GM23338 (cell line): ENCODE data around the gene NDUFA13.

Experiments used
- CREB1 ChIP-seq: fragments of 250-450 bp; sonication (Bioruptor Pico); IDR thresholded peaks from 2 replicates; pipeline ENCODE4 v1.5.0; 2020; ENCODE audit warnings: low read depth, mild to moderate bottlenecking, moderate library complexity
- CTCF ChIP-seq, 2 experiments: fragments of 200-600 bp in 1 of 2; sonication (generic) in 1 of 2; conservative IDR thresholded peaks; 2 replicates each; pipeline versions ENCODE4 v1.5.1 to v1.6.1; 2016 to 2017; ENCODE audit warnings: antibody characterized with exemption in 2 of 2, low read depth in 2 of 2, mild to moderate bottlenecking in 2 of 2, moderate library complexity in 1 of 2
- ETS1 ChIP-seq: IDR thresholded peaks from 2 replicates; pipeline ENCODE4 v1.6.1; 2016; ENCODE audit warnings: antibody characterized with exemption
- EZH2 ChIP-seq: fragments of 200-600 bp; sonication (generic); IDR thresholded peaks from one replicate; pipeline ENCODE4 v1.8.0; 2017; ENCODE audit warnings: antibody characterized with exemption, mild to moderate bottlenecking, low read depth; ENCODE audit not compliant: unreplicated experiment
- EZH2phosphoT487 ChIP-seq: fragments of 200-600 bp; sonication (generic); IDR thresholded peaks from one replicate; pipeline ENCODE4 v1.8.1; 2018; ENCODE audit warnings: antibody characterized with exemption; ENCODE audit not compliant: unreplicated experiment
- JUNB ChIP-seq: IDR thresholded peaks from one replicate; pipeline ENCODE4 v1.6.1; 2016; ENCODE audit warnings: antibody characterized with exemption; ENCODE audit not compliant: unreplicated experiment
- NANOG ChIP-seq: IDR thresholded peaks from 2 replicates; pipeline ENCODE4 v1.6.1; 2016; ENCODE audit warnings: antibody characterized with exemption, borderline replicate concordance
- POLR2AphosphoS5 ChIP-seq: IDR thresholded peaks from 2 replicates; pipeline ENCODE4 v1.6.1; 2016; ENCODE audit warnings: antibody characterized with exemption, low read depth
- REST ChIP-seq: IDR thresholded peaks from one replicate; pipeline ENCODE4 v1.6.1; 2018; ENCODE audit warnings: antibody characterized with exemption; ENCODE audit not compliant: unreplicated experiment
- STAT1 ChIP-seq: IDR thresholded peaks from one replicate; pipeline ENCODE4 v1.6.1; 2016; ENCODE audit warnings: antibody characterized with exemption; ENCODE audit not compliant: unreplicated experiment

- TF ChIP-seq CTCF (conservative IDR thresholded peaks at IDR 0.05; ENCODE audit: low read depth in 2 of 2), result no peak
- TF ChIP-seq ETS1, result no peak
- TF ChIP-seq POLR2AphosphoS5, result no peak
- TF ChIP-seq EZH2, result no peak
- no peak for TF ChIP-seq NANOG
- TF ChIP-seq EZH2phosphoT487, result no peak
- no peak for TF ChIP-seq REST
- no peak for TF ChIP-seq CREB1 (CRISPR knock-in tag)
- no peak for TF ChIP-seq JUNB
- no peak for TF ChIP-seq STAT1
Observed at GRCh38 chr19:19550972-19551852, 35.2 kb downstream of the NDUFA13 start.
